Measurements from ENCODE around the gene CCL23. TPM values are rescaled to one million over a fixed set of nuclear protein-coding genes. Genes with fewer than 3 reads are reported as not detected.

CCL23 gene
- total RNA-seq, 2 donors from 2014 or later, result not detected

GRCh38 chr17:35991075-35991474 is 26.7 kb downstream of the CCL23 start:
- H3K27ac ChIP-seq, result no peak overlapping the region
- H3K9me3 ChIP-seq, result peaks cover 0 to 19% of the 10 kb centered on the region in 2 donors
- no peaks in the 10 kb centered on the region for H3K36me3 ChIP-seq
- H3K27me3 ChIP-seq, result no peaks in the 10 kb centered on the region
- no peak overlapping the region for H3K4me3 ChIP-seq
- DNase-seq (ENCODE audit: low spot score), result no peak
- no peak for TF ChIP-seq CTCF (IDR thresholded peaks at IDR 0.05)
- no peaks in the 10 kb centered on the region for H3K4me1 ChIP-seq

GRCh38 chr17:35988164-35988563 is 29.6 kb downstream of the CCL23 start:
- no peaks in the 10 kb centered on the region for H3K27me3 ChIP-seq
- TF ChIP-seq CTCF (IDR thresholded peaks at IDR 0.05), result no peak
- H3K4me1 ChIP-seq, result no peaks in the 10 kb centered on the region
- H3K36me3 ChIP-seq, result no peaks in the 10 kb centered on the region
- no peak overlapping the region for H3K4me3 ChIP-seq
- no peak overlapping the region for H3K27ac ChIP-seq
- peaks cover 0 to 13% of the 10 kb centered on the region in 2 donors for H3K9me3 ChIP-seq
- DNase-seq (ENCODE audit: low spot score), result no peak

GRCh38 chr17:35986643-35987042 is 31.1 kb downstream of the CCL23 start, which contains the start of gene CCL14:
Gene CCL14, minus strand, starts transcription at chr17:35986729. Its CDS starts 80 bp downstream, at chr17:35986649.
- Histone ChIP-seq H3K9me3 (peaks cover 0 to 13% of the 10 kb centered on the region in 2 donors), H3K27me3 (no peaks in the 10 kb centered on the region), H3K4me3 (no peak within 1 kb of the TSS), H3K27ac (no peak within 1 kb of the TSS), H3K36me3 (no peaks in the 10 kb centered on the region), H3K4me1 (no peaks in the 10 kb centered on the region)
- no peak for TF ChIP-seq CTCF (IDR thresholded peaks at IDR 0.05)
- no peak for DNase-seq (ENCODE audit: low spot score)

- no peak for TF ChIP-seq CTCF (IDR thresholded peaks at IDR 0.05)
- no peak for DNase-seq (ENCODE audit: low spot score)
- no peaks in the 10 kb centered on the region for H3K36me3 ChIP-seq
- H3K4me1 ChIP-seq, result no peaks in the 10 kb centered on the region
- H3K27me3 ChIP-seq, result no peaks in the 10 kb centered on the region
- H3K9me3 ChIP-seq, result peaks cover 0 to 8% of the 10 kb centered on the region in 2 donors
- H3K4me3 ChIP-seq, result no peak overlapping the region
- no peak overlapping the region for H3K27ac ChIP-seq
Measured at GRCh38 chr17:35984140-35984539, 33.6 kb downstream of the CCL23 start.

GRCh38 chr17:35982409-35983191 is 35.2 kb downstream of the CCL23 start:
- Histone ChIP-seq H3K36me3 (no peaks in the 10 kb centered on the region), H3K4me3 (no peak overlapping the region), H3K27me3 (no peaks in the 10 kb centered on the region), H3K4me1 (no peaks in the 10 kb centered on the region), H3K27ac (no peak overlapping the region), H3K9me3 (no peaks in the 10 kb centered on the region)
- no peak for TF ChIP-seq CTCF (IDR thresholded peaks at IDR 0.05)
- DNase-seq (ENCODE audit: low spot score), result no peak

Measured in right atrium auricular region (tissue), 2 donors.